ENCODE results near the gene UEVLD.

UEVLD gene

GRCh38 chr11:18575361-18575760 is 13.2 kb downstream of the UEVLD start:
- no peak overlapping the region for H2AFZ ChIP-seq (ENCODE audit: low read length)
- H3K36me3 ChIP-seq (replicated peaks; ENCODE audit: insufficient read depth, low read length) = no peaks in the 10 kb centered on the region
- no peaks in the 10 kb centered on the region for H3F3A ChIP-seq (ENCODE audit: insufficient read depth, low read length)
- H3K4me1 ChIP-seq (ENCODE audit: low read length) = no peaks in the 10 kb centered on the region
- no peaks in the 10 kb centered on the region for H3K79me2 ChIP-seq (ENCODE audit: low read length)
- no peak for TF ChIP-seq EZH2phosphoT487 (IDR thresholded peaks at IDR 0.05; ENCODE audit: low read length)
- TF ChIP-seq CTCF (IDR thresholded peaks at IDR 0.05; ENCODE audit: low read length) = no peak
- TF ChIP-seq EZH2 (optimal IDR thresholded peaks at IDR 0.05; ENCODE audit: low read depth, low read length) = no peak
- H3K9me2 ChIP-seq (replicated peaks; ENCODE audit: insufficient read depth, low read length) = no peaks in the 10 kb centered on the region
- no peak overlapping the region for H3K9ac ChIP-seq (ENCODE audit: low read length)
- no peaks in the 10 kb centered on the region for H3K27me3 ChIP-seq (replicated peaks; ENCODE audit: insufficient read depth, low read length)
- no peaks in the 10 kb centered on the region for H4K20me1 ChIP-seq (ENCODE audit: insufficient read depth, low read length)
- H3K4me3 ChIP-seq (ENCODE audit: low read length) = no peak overlapping the region
- H3K27ac ChIP-seq (ENCODE audit: low read length) = no peak overlapping the region
- DNase-seq = no peak
- H3K9me3 ChIP-seq (replicated peaks; ENCODE audit: insufficient read depth, low read length) = no peaks in the 10 kb centered on the region
- no peak overlapping the region for H3K4me2 ChIP-seq (ENCODE audit: low read depth, low read length)

GRCh38 chr11:18567081-18567480 is 21.5 kb downstream of the UEVLD start:
- H3K9me3 ChIP-seq (replicated peaks; ENCODE audit: insufficient read depth, low read length) = no peaks in the 10 kb centered on the region
- no peak overlapping the region for H3K4me3 ChIP-seq (ENCODE audit: low read length)
- no peaks in the 10 kb centered on the region for H3K79me2 ChIP-seq (ENCODE audit: low read length)
- H4K20me1 ChIP-seq (ENCODE audit: insufficient read depth, low read length) = no peaks in the 10 kb centered on the region
- TF ChIP-seq EZH2phosphoT487 (IDR thresholded peaks at IDR 0.05; ENCODE audit: low read length) = no peak
- no peak for TF ChIP-seq EZH2 (optimal IDR thresholded peaks at IDR 0.05; ENCODE audit: low read depth, low read length)
- TF ChIP-seq CTCF (IDR thresholded peaks at IDR 0.05; ENCODE audit: low read length) = no peak
- no peak overlapping the region for H2AFZ ChIP-seq (ENCODE audit: low read length)
- no peak overlapping the region for H3K4me2 ChIP-seq (ENCODE audit: low read depth, low read length)
- DNase-seq = no peak
- no peak overlapping the region for H3K9ac ChIP-seq (ENCODE audit: low read length)
- H3K4me1 ChIP-seq (ENCODE audit: low read length) = no peaks in the 10 kb centered on the region
- no peaks in the 10 kb centered on the region for H3F3A ChIP-seq (ENCODE audit: insufficient read depth, low read length)
- H3K27me3 ChIP-seq (replicated peaks; ENCODE audit: insufficient read depth, low read length) = no peaks in the 10 kb centered on the region
- H3K9me2 ChIP-seq (replicated peaks; ENCODE audit: insufficient read depth, low read length) = no peaks in the 10 kb centered on the region
- H3K36me3 ChIP-seq (replicated peaks; ENCODE audit: insufficient read depth, low read length) = no peaks in the 10 kb centered on the region
- no peak overlapping the region for H3K27ac ChIP-seq (ENCODE audit: low read length)

GRCh38 chr11:18566406-18566805 is 22.1 kb downstream of the UEVLD start:
- Histone ChIP-seq H3K79me2 (ENCODE audit: low read length) (no peaks in the 10 kb centered on the region), H4K20me1 (ENCODE audit: insufficient read depth, low read length) (no peaks in the 10 kb centered on the region), H2AFZ (ENCODE audit: low read length) (no peak overlapping the region), H3K4me3 (ENCODE audit: low read length) (no peak overlapping the region), H3K4me2 (ENCODE audit: low read depth, low read length) (no peak overlapping the region), H3K27me3 (replicated peaks; ENCODE audit: insufficient read depth, low read length) (no peaks in the 10 kb centered on the region), H3K36me3 (replicated peaks; ENCODE audit: insufficient read depth, low read length) (no peaks in the 10 kb centered on the region), H3K9me2 (replicated peaks; ENCODE audit: insufficient read depth, low read length) (no peaks in the 10 kb centered on the region), H3F3A (ENCODE audit: insufficient read depth, low read length) (no peaks in the 10 kb centered on the region), H3K9me3 (replicated peaks; ENCODE audit: insufficient read depth, low read length) (no peaks in the 10 kb centered on the region), H3K9ac (ENCODE audit: low read length) (no peak overlapping the region), H3K4me1 (ENCODE audit: low read length) (no peaks in the 10 kb centered on the region), H3K27ac (ENCODE audit: low read length) (no peak overlapping the region)
- DNase-seq = no peak
- TF ChIP-seq EZH2 (optimal IDR thresholded peaks at IDR 0.05; ENCODE audit: low read depth, low read length) = no peak
- no peak for TF ChIP-seq EZH2phosphoT487 (IDR thresholded peaks at IDR 0.05; ENCODE audit: low read length)
- TF ChIP-seq CTCF (IDR thresholded peaks at IDR 0.05; ENCODE audit: low read length) = no peak
